Left ventricle myocardium inferior (tissue), 1 donor: Measurements from ENCODE around the gene UST. TPM values are rescaled to one million over a fixed set of nuclear protein-coding genes. Genes with fewer than 3 reads are reported as not detected.

Experiments
- DNase-seq: peaks from one replicate; pipeline ENCODE4 v3.0.0-alpha.2; 2020
- H3K27ac ChIP-seq: fragments of 200-600 bp; replicated peaks from 2 replicates; pipeline ENCODE4 v1.8.0; 2021
- H3K27me3 ChIP-seq: fragments of 200-600 bp; 2 replicates; pipeline ENCODE4 v1.8.0; 2021; ENCODE audit warnings: low read depth
- H3K36me3 ChIP-seq: fragments of 200-600 bp; 2 replicates; pipeline ENCODE4 v1.8.0; 2021
- H3K4me1 ChIP-seq: fragments of 200-600 bp; 2 replicates; pipeline ENCODE4 v1.8.0; 2021
- H3K4me3 ChIP-seq: fragments of 200-600 bp; 2 replicates; pipeline ENCODE4 v1.8.0; 2021; ENCODE audit warnings: mild to moderate bottlenecking, moderate library complexity
- H3K9me3 ChIP-seq: fragments of 200-600 bp; replicated peaks from 2 replicates; pipeline ENCODE4 v1.8.0; 2021
- intact Hi-C: fragments of 100-400 bp; cut with micrococcal nuclease; formaldehyde crosslinking; loops from one replicate; pipeline ENCODE4 v1.11.0; 2022
- total RNA-seq: library from RNA; stranded (reverse); fragmentation: NEBNext Ultra II Directional; extraction: Animal tissue kit (Norgen Biotek cat#: 25700); gene quantifications from one replicate; pipeline ENCODE4 v1.2.1, GENCODE V29; 2021
- TF ChIP-seq, protein P1 (sequence below): fragments of 200-600 bp; IDR thresholded peaks from 2 replicates; pipeline ENCODE4 v1.8.0; 2021; ENCODE audit warnings: antibody characterized with exemption, mild to moderate bottlenecking, borderline replicate concordance
- donor health status: DM: no; HTN: yes; CAD: no; lungs with severe emphysema.

The UST gene
- total RNA-seq, 1 donor from 2014 or later, result 3.3 TPM

DNA sequence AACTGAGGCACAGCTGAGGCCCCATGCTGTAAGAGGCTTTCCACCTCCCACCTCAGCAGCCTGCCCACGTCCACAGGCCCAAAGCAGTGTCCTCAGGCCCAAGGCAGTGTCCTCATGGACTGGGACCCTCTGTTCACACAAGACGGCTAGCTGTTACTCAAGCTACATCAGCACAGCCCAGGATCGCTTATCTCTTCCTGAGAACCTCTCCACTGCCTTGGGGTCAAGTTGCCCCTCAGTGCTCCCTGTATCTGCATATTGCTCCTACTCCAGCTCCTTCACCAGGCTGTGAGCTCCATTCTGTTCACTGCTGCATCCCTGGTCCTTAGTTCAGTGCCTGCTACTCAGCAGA, 361.9 kb downstream of the UST start:
- Histone ChIP-seq H3K27me3 (no peaks in the 10 kb centered on the region), H3K9me3 (peaks cover 9% of the 10 kb centered on the region), H3K4me3 (no peak overlapping the region), H3K36me3 (no peaks in the 10 kb centered on the region), H3K27ac (peak overlapping the region; percentile 47), H3K4me1 (peaks cover under 1% of the 10 kb centered on the region)
- no peak for DNase-seq
- TF ChIP-seq, protein P1, sequence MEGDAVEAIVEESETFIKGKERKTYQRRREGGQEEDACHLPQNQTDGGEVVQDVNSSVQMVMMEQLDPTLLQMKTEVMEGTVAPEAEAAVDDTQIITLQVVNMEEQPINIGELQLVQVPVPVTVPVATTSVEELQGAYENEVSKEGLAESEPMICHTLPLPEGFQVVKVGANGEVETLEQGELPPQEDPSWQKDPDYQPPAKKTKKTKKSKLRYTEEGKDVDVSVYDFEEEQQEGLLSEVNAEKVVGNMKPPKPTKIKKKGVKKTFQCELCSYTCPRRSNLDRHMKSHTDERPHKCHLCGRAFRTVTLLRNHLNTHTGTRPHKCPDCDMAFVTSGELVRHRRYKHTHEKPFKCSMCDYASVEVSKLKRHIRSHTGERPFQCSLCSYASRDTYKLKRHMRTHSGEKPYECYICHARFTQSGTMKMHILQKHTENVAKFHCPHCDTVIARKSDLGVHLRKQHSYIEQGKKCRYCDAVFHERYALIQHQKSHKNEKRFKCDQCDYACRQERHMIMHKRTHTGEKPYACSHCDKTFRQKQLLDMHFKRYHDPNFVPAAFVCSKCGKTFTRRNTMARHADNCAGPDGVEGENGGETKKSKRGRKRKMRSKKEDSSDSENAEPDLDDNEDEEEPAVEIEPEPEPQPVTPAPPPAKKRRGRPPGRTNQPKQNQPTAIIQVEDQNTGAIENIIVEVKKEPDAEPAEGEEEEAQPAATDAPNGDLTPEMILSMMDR, result no peak
- intact Hi-C loops, result no loop called here

GRCh38 chr6:149109397-149110070, 362.7 kb downstream of the UST start:
- TF ChIP-seq, protein P1, result no peak
- H3K9me3 ChIP-seq, result peaks cover 10% of the 10 kb centered on the region
- H3K4me1 ChIP-seq, result peaks cover 9% of the 10 kb centered on the region
- H3K27ac ChIP-seq, result no peak overlapping the region
- intact Hi-C loops, result no loop called here
- no peak for DNase-seq
- H3K36me3 ChIP-seq, result no peaks in the 10 kb centered on the region
- H3K4me3 ChIP-seq, result no peak overlapping the region
- H3K27me3 ChIP-seq, result no peaks in the 10 kb centered on the region

GRCh38 chr6:149111556-149112115, 364.8 kb downstream of the UST start:
- Histone ChIP-seq H3K4me3 (no peak overlapping the region), H3K36me3 (no peaks in the 10 kb centered on the region), H3K27ac (no peak overlapping the region), H3K4me1 (peaks cover 10% of the 10 kb centered on the region), H3K27me3 (no peaks in the 10 kb centered on the region), H3K9me3 (peaks cover 10% of the 10 kb centered on the region)
- no peak for DNase-seq
- intact Hi-C loops, result no loop called here
- TF ChIP-seq, protein P1, result no peak

- no peak overlapping the region for H3K4me3 ChIP-seq
- no peaks in the 10 kb centered on the region for H3K36me3 ChIP-seq
- DNase-seq, result no peak
- intact Hi-C loops, result no loop called here
- H3K4me1 ChIP-seq, result peaks cover 10% of the 10 kb centered on the region
- TF ChIP-seq, protein P1, result no peak
- peaks cover 10% of the 10 kb centered on the region for H3K9me3 ChIP-seq
- H3K27me3 ChIP-seq, result no peaks in the 10 kb centered on the region
- peak overlapping the region; percentile 53 for H3K27ac ChIP-seq
Observed at GRCh38 chr6:149112976-149113375, 366.1 kb downstream of the UST start.

DNA sequence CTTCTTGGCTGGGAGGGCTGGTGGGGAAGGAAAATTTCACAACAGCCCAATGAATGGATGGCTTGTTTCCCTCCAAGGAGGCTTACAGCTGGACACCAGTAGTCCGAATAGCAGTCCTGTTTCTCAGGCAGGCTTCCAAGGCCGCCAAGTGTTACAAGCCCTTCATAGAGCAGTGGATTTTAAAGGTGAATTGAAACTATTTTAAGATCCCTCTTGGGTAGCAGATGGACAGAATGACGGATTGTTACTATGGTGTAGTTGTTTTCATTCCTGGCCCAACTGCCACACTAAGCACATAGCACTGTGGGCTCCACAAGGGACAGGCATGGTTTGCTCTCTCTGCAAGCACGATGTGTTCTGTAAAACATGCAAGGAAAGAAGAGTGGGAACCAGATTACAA, 367.3 kb downstream of the UST start:
- H3K9me3 ChIP-seq, result peaks cover 10% of the 10 kb centered on the region
- no peaks in the 10 kb centered on the region for H3K36me3 ChIP-seq
- intact Hi-C loops, result no loop called here
- H3K27me3 ChIP-seq, result peaks cover 4% of the 10 kb centered on the region
- no peak overlapping the region for H3K4me3 ChIP-seq
- TF ChIP-seq, protein P1, result no peak
- peak; percentile 71 for DNase-seq
- H3K27ac ChIP-seq, result peak overlapping the region; percentile 53
- H3K4me1 ChIP-seq, result peaks cover 10% of the 10 kb centered on the region
